GM18526 (cell line): ENCODE measurements around the gene AXIN1.

ENCODE experiments used
- POLR2A ChIP-seq: IDR thresholded peaks from 3 replicates; pipeline ENCODE4 v1.6.1; 2011; ENCODE audit not compliant: insufficient read length; ENCODE audit errors: extremely low read depth

Gene AXIN1

GRCh38 chr16:330741-331140 is 21.8 kb downstream of the AXIN1 start:
- TF ChIP-seq POLR2A = no peak

GRCh38 chr16:325375-326145 is 27.0 kb downstream of the AXIN1 start:
- TF ChIP-seq POLR2A = no peak

DNA sequence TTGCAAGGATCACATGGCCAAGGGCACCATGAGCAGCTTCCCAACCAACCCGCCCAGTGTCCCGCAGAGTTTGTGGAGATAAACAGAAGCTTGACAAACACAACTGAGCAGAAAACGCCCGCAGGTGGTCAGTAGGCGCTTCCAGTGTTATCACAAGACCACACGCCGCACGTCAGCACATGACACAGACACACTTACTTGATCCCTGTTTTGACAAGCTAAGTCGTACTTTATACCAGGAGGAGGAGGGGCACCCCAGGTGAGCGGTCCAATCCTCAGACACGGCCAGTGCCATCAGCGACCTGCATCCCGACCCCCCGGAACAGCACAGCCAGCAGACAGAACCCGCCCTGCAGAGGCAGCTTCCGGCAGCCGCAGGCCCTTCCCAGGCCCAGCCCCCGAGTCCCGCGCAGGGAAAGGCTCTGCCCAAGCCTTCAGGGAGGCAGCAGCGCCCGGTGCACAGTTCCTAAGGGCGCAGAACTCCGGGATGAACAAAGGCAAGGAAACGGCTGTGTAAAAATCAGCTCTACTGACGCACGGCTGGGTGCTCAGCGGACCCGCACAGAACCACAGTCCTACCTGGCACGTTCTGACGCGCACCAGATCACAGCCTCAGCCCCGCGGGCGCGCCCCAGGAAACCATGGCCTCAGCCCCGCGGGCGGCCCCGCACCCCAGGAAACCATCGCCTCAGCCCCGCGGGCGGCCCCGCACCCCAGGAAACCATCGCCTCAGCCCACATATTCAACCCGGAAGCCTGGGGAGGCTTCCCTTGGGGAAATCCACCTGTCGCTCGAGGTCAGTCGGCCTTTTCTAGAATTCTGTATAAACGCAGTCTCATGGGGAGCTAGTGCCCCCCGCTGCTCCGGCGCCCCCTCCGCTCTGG is 27.8 kb downstream of the AXIN1 start:
- TF ChIP-seq POLR2A = no peak

DNA sequence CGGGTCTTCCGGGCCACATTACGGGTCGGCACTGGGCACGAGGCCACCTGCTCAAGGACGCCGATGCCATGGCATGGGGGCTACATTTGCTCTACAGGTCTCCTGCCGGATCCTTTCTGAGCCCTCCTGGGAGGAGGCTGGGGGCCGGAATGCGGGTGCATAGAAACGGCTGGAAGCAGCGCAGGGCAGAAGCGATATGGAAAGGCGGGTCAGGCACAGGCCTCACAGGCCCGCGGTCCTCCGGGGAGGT is 28.4 kb downstream of the AXIN1 start:
- TF ChIP-seq POLR2A = no peak

- TF ChIP-seq POLR2A = no peak
These were observed 29.9 kb downstream of the AXIN1 start for GRCh38 chr16:322476-323143.

DNA sequence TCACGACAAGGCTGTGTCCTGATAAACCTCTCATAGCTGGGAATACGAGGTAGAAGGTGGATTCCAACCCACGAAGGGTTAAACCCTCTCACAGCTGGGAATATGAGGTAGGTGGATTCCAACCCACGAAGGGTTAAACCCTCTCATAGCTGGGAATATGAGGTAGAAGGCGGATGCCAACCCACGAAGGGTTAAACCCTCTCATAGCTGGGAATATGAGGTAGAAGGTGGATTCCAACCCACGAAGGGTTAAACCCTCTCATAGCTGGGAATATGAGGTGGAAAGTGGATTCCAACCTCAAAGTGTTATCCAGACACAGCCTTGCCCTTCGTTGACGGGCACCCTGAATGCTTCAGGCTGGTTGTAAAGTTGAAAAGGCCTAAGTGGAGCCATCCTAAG is 31.0 kb downstream of the AXIN1 start:
- no peak for TF ChIP-seq POLR2A

- TF ChIP-seq POLR2A = no peak
These were observed 32.3 kb downstream of the AXIN1 start for GRCh38 chr16:320206-320605.

- TF ChIP-seq POLR2A = no peak
These were observed 33.9 kb downstream of the AXIN1 start for GRCh38 chr16:318628-319027.

DNA sequence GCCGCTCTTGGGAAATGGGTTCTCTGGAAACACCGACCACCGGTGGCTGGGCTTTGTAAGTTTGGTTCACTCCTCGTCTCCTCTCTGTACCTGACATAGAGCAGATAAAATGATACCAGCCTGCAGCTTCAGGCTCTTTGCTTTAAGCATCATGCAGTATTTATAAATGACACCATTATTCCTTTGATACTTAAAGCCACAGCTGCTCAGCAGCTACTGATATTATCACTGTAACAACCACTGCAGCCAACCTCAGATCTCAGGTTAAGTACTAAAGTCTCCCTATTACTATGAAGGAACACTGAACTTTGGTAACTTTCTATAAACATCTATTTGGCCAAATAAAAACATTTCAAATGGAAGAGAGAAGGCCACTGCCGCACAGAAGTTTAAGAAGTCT is 34.9 kb downstream of the AXIN1 start:
- TF ChIP-seq POLR2A = no peak

- no peak for TF ChIP-seq POLR2A
These were observed 35.6 kb downstream of the AXIN1 start for GRCh38 chr16:316741-317464.

- TF ChIP-seq POLR2A = no peak
These were observed 37.7 kb downstream of the AXIN1 start for GRCh38 chr16:314795-315299.

DNA sequence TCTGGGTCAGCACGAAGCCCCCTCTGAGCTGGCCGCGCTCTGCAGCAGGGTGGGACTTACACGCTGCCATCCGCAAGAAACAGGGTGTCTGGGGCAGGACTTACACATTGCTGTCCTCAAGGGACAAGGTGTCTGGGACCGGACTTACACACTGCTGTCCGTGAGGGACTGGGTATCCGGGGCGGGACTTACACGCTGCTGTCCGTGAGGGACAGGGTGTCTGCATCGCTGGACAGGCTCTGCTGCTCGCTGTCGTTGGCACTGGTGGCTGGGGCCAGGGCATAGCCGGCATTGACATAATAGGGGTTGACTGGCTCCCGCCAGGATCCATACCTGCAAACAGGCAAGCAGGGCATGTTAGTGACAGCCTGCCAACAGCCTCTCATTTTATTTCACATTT is 38.2 kb downstream of the AXIN1 start:
- TF ChIP-seq POLR2A = no peak

DNA sequence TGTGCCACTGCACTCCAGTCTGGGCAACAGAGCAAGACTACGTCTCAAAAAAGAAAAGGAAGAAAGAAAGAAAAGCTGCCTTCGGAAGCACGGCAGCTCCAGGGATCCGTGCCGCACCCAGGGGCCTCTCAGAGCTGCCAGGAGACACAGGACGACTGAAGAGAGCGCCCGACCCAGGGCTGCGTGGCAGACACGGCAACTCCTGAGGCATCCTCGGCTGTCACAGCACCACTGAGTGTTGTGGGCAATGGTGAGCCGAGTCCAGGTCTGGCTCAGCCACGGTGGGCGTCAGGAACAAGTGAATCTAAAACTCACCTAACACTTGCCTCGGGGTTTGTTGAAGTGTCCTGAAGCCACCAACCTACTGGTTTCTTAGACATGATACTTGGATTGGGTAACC is 40.8 kb downstream of the AXIN1 start:
- TF ChIP-seq POLR2A = no peak

DNA sequence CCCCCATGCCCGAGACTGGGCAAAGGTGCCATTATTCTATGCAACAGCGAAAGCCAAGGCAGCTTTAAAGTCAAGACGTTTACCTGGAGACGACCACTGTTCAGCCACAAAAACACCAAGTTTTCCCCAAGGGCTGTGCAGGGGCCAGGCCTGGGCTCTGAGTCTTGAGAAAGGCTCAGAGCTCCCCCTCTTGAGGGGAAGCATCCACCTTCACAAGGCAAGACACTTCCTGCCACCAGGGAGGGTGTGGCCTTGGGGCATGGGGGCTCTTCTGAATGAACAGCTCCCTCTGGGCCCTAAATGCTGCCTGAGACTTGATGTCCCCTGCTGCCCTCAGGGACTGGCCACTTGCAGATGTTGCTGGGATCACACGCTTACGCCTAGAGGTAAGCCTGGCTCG is 43.0 kb downstream of the AXIN1 start:
- no peak for TF ChIP-seq POLR2A

DNA sequence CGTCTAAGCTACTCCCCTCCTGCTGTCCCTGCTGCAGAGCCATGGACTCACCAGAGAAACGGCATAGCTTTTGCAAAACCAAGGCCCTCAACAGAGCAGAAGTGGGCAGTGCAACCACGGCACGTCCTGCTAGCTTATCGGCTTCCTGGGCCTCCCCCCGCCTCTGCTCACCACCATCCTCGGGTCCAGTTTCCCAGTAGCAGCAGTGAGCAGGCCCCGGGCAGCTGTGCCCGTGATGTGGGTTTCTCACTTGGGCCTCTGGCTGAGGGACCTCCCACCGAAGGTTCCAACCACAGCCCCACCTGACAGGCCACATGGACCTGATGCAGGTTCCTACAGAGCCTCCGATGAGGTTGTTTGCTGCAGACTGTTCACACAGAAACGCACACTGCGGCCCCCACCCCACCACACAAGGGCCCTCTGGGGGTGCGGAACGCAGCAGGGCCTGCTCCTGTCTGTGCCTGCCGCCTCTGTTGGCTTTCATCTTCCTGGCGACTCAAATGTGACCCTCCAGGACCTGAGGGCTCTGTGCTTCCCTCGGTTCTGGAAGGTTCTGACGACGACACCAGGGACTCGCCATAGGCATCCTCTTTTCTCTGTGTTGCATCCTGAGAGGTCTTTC is 44.7 kb downstream of the AXIN1 start:
- TF ChIP-seq POLR2A = no peak
